G401 (cell line): ENCODE results near the gene NEMF. TPM values are rescaled to one million over a fixed set of nuclear protein-coding genes. Genes with fewer than 3 reads are reported as not detected.
"Not testable (repeated sequence)": the region's sequence is repeated elsewhere in the genome, so short reads cannot be mapped to it uniquely, and the experiment has no call there.

ENCODE experiments used
- DNase-seq: peaks from one replicate; pipeline ENCODE4 v3.0.0-alpha.2; 2015; ENCODE audit warnings: low spot score
- in situ Hi-C: cut with HindIII; loops from 2 replicates; pipeline ENCODE4 v1.10.0; 2016; ENCODE audit warnings: low sequenced_read_pairs, mixed read lengths
- total RNA-seq: library from RNA; depleted of rRNA; stranded (reverse); fragments of >200 nt; shearing (Covaris generic); gene quantifications from 2 replicates; pipeline ENCODE4 v1.2.3, GENCODE V29; 2014

Gene NEMF
- total RNA-seq, 1 experiment from 2014 or later, result 61.2 TPM

DNA sequence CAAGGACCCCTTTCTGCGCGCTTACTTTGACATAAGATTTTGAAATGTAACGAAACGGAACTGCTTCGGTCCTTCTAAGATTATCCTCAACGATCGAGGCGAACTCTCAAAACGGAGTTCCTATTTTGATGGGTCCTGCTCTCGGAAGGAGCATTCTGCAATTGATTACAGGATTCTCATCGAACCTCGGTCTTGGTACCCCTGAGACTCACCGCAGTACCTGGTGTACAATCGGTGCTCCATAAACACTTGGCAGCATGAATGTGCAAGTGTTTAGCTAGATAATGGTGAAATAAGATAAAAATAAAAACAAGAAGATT is 530 bp upstream of the NEMF start:
- no peak for DNase-seq
- in situ Hi-C loops, result loop anchor here (25.0 kb wide), 1 partner anchor 284 kb away; no protein-coding TSS in a partner anchor

DNA sequence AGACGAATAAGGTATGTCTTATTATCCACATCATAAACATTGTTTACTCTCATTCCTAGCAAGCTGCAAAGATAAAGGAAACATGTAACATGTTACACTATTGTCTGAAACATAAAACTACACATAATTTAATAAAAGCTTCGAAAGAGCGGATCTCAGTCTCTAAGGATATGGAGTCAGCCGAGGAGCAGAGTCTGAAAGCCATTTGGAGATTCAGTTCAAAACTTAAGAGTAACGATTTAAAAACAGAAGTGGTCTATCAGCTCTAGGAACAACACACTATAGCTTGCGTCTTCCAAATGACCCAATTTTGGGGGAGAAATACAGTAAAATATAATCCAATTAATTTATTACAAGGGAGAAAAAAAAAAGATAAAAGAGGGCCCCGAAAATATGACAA is 775 bp downstream of the NEMF start:
- in situ Hi-C loops, result loop anchor here (25.0 kb wide), 1 partner anchor 285 kb away; no protein-coding TSS in a partner anchor
- DNase-seq, result peak; percentile 5

DNA sequence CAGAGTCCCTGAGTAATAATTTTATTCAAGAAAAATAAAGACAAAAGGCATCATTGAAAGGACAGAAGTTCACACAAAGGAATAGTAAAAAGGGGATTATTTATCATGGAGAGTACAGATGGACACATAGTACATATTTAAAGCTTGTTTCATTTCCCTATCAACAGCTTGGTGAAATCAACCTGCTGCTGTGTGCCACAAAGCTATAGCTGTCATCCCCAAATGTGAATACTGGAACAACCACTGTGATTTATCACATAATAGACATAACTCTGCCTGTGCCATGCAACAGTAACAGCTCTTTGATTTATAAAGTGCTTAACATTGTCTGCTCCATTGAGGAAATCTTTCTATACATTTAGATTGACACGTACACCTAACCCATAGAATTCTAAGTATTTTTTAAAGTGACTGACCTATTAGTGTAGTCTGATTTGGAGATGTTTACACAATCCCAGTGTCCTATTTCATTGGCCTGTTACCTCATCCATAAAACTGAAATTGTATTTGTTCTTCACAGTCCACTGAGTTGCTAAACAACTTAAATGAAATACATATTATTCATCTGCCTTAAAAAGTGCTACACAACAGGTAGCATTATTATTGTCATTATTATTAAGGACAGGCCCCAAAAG is 3.3 kb downstream of the NEMF start:
- DNase-seq, result no peak
- in situ Hi-C loops, result no loop called here

DNA sequence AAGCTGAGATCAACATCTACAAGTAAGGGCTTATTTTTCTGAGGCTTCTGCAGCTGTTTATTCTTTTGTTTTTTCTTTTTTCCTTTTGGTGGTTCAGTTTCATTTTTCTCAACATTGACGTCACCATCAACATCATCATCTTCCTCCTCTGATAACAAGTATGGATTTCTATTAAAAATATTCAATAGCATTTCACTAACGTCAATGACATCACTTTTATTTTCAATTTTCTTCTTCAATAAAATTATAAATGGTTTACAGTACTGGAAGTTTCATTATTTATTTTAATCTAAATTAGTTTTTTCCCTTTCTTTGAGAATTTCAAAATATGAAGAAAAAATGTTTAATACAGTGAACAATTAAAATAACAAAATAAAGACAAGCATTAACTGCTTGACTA is 23.9 kb downstream of the NEMF start:
- no peak for DNase-seq
- in situ Hi-C loops, result no loop called here

DNA sequence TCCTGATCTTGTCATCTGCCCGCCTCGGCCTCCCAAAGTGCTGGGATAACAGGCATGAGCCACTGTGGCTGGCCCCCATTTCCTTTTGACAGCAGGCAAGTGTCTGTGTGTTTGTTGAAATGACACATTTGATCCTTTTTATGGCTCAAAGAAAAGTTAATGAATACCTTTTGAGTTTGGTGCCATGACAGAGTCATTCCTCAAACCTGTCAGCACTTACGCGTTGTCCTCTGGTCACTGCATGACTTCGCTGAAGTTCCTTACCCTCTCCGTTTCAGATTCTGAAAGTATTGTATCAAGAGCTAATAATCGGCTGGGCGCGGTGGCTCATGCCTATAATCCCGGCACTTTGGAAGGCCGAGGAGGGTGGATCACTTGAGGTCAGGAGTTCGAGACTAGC is 32.4 kb downstream of the NEMF start:
- no peak for DNase-seq
- in situ Hi-C loops, result no loop called here

DNA sequence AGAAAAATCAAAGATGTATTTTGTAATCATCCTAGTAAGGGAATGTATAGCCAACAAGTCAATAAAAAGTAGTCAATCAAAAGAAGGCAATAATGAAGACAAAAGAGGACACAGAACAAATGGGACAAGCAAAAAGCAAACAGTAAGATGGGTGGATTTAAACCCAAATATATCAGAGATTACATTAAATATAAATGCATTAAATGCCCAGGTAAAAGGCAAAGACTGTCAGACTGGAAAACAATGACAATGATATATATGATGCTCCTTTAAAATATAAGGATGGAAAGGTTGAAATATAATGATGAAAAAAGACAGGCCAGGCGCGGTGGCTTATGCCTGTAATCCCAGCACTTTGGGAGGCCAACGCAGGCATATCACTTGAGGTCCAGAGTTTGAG is 35.7 kb downstream of the NEMF start:
- DNase-seq, result no peak
- in situ Hi-C loops, result no loop called here

DNA sequence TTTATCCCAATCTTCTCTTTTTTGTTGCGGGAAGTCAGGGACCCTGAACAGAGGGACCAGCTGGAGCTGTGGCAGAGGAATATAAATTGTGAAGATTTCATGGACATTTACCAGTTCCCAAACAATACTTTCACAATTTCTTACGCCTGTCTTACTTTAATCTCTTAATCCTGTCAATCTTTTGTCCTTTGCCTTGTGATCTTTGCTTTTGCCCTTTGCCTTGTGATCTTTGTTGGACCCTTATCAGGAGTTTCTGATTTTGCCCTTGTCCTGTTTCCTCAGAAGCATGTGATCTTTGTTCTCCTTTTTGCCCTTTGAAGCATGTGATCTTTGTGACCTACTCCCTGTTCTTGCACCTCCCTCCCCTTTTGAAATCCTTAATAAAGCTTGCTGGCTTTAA is 36.5 kb downstream of the NEMF start:
- in situ Hi-C loops, DNase-seq: not testable (repeated sequence)

DNA sequence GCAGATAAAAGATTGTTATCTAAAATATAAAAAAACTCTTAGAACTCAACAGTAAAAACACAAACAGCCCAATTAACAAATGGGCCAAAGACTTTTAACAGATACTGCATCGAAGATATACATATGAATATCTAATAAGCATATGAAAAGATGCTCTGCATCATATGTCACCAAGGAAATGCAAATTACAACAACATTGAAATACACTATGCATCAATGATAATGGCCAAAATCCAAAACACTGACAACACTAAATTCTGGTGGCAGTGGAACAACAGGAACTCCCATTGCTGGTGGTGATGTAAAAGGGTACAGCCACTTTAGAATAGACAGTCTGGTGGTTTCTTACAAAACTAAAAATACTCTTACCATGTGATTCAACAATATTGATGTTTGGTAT is 43.8 kb downstream of the NEMF start:
- in situ Hi-C loops, result no loop called here
- no peak for DNase-seq

DNA sequence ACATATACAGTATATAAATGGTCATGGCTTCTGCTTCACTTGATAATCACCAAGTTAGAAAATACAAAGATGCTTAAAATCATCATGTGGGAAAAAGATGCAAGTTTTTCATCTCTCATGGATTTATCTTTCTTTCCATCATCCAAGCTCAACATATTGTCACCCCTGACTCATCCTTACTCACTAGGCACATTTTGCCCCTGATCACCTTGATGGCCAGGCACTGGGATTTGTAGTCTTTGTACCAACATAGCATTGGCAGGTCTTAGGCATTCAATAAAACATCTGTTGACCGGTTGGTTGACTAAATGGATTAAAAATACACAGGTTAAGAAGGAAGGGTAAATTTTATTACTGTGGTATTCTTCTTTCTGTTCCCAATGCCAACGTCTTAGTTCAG is 56.6 kb downstream of the NEMF start:
- in situ Hi-C loops, result no loop called here
- DNase-seq, result no peak

DNA sequence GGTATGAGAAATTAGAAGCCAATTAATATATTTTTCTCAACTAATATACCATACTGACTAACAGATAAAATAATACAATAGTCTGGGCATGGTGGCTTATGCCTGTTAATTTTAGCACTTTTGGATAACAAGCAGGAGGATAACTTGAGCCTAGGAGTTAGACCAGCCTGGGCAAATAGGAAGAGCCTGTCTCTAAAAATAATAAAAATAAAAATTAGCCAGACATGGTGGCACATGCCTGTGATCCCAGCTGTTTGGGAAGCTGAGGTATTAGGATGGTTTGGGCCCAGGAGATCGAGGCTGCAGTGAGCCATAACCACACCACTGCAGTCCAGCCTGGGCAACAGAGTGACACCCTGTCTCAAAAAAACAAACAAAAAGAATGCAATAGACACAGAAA is 60.0 kb downstream of the NEMF start:
- no peak for DNase-seq
- in situ Hi-C loops, result no loop called here

DNA sequence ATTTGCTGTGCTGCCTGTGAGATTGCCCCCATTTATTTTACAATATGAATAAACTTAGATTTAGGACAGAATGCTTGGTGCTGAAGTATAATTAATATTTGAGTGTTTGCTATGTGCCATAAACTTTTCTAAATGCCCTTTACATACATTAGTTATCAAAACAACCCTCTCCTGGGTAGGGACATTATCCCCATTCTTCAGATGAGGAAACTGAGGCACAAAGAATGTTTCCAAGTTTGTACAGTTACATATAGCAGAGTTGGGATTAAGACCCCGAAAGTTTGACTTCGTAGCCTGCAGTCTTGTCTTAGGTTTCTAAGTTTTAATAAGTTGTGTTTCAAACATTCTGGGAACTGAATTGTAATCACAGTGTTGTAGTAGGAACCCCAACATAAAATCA is 66.3 kb downstream of the NEMF start:
- in situ Hi-C loops, result no loop called here
- DNase-seq, result no peak

DNA sequence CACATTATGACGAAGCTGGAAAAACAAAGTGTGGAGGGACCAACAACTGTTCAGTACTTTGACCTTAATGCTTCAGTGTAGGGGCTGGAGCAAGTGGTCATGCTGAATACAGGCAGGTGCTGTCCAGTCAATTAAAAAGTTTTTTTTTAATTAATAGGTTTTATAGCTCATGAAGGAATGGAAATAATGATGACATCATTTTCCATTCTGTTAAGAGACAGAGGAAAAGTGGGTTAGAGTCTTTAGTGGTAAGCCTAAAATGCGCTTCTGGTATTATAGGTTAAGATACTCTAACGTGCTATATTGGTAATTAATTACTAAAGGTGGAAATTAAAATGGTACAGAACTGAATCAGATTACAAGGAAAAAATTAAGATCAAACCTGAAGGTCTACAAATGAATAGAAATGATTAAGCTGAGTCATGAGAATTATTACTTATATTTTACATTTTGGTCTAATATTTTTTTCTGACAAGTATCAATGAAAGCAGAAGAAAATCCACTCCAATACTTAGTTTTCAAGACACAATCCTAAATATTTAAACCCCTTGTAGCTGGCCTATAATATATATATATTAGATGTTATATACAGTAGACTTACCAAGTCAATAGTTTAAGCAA is 69.1 kb downstream of the NEMF start:
- no peak for DNase-seq
- in situ Hi-C loops, result no loop called here

DNA sequence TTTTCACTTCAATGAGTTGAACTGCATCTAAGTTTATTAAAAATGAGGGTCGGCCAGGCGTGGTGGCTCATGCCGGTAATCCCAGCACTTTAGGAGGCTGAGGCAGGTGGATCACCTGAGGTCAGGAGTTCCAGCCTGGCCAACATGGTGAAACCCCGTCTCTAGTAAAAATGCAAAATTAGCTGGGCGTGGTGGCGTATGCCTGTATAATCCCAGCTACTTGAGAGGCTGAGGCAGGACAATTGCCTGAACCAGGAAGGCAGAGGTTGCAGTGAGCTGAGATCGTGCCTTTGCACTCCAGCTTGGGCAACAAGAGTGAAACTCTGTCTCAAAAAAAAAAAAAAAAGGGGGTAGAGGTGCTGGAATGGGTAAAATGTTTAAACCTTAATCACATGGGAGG is 71.5 kb downstream of the NEMF start:
- DNase-seq, in situ Hi-C loops: not testable (repeated sequence)

DNA sequence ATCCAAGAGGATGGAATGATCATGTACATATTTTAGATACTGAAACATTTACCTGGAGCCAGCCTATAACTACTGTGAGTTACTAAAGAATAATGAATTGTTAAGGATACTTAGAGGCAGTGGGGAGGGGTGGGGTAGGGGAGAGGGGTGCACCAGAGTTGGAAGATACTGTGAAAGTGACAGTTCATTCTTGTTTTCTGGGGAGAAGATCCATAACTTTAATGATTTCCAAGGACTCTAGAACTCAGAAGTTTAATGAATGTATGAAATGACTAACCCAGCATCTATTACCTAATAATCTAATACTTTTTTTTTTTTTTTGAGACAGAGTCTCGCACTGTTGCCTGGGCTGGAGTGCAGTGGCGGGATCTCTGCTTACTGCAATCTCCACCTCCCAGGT is 74.2 kb downstream of the NEMF start:
- in situ Hi-C loops, result no loop called here
- no peak for DNase-seq

DNA sequence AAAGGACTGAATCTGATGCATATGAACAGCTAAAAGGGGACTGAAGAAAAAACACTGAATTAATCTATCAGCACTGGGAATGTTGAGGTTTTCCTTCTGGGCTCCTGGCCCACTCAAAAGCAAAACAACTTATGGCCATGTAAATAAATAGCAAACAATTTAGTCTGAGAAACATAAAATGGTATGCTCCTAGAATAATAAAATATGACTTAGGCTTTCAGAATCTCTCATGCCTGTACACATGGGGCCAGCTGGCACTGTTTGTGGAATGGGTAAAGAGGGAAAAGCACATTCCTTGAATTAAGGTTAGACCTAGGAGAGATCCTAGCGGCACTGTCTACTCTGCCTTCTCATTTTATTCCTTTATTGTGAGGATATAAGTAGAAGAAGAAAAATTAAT is 78.5 kb downstream of the NEMF start:
- DNase-seq, result no peak
- in situ Hi-C loops, result no loop called here

DNA sequence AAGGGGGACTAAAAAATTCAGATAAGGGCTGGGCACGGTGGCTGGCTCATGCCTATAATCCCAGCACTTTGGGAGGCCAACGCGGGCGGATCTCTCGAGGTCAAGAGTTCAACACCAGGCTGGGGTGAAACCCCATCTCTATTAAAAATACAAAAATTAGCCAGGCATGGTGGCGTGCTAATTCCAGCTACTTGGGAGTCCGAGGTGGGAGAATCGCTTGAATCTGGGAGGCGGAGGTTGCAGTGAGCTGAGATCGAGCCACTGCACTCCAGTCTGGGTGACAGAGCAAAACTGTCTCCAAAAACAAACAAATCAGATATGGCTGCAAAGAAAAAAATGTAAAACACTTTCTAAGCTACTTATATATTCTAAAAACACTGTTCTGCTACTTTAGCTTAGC is 80.9 kb downstream of the NEMF start:
- in situ Hi-C loops, DNase-seq: not testable (repeated sequence)

DNA sequence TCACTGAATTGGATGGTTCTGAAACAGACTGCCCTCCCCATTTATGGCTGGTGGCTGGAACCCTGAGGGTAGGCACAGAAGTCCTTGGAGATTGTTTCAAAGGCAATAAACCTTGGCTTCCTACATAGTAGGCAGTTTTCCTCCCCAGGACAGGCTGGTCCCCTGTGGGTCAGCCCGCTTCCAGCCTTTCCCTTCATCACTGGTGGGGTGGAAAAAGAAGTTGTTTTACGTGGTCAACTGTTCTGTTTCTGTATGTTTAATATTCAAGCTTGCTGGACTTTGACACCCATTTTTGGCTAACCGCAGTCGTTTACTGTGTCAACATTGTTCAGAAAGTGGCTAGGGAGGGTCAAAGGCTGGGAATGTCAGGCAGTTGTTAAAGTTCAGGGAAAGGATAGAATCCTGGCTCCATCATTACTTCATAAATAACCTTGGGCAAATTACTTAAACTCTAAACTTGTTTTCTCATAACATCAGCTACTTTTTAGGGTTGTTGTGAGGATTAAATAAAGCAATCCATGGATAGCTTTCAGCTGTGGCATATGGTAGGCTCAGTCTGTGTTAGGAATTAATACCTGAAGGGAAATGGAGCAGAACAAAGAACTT is 82.3 kb downstream of the NEMF start:
- DNase-seq, result no peak
- in situ Hi-C loops, result no loop called here

DNA sequence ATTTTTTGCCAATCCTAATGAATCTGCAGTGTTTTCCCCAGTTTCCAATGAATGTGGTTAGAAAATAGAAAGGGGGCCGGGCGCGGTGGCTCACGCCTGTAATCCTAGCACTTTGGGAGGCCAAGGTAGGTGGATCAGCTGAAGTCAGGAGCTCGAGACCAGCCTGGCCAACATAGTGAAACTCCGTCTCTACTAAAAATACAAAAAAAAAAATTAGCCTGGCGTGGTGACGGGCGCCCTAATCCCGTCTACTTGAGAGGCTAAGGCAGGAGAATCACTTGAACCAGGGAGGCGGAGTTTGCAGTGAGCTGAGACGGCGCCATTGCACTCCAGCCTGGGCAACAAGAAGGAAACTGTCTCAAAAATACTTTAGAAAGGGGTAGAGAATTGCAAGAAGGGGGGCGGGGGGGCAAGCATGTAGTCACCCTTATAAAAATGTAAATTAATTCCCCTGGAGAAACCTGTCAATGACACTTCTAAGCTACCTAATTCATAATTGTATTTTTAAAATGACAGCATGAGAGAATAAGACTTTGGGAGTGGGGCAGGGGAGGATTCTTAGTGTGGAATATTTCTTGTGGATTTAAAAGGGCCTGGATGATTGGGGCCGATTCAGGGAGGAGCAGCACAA is 82.9 kb downstream of the NEMF start:
- in situ Hi-C loops, result no loop called here
- no peak for DNase-seq

DNA sequence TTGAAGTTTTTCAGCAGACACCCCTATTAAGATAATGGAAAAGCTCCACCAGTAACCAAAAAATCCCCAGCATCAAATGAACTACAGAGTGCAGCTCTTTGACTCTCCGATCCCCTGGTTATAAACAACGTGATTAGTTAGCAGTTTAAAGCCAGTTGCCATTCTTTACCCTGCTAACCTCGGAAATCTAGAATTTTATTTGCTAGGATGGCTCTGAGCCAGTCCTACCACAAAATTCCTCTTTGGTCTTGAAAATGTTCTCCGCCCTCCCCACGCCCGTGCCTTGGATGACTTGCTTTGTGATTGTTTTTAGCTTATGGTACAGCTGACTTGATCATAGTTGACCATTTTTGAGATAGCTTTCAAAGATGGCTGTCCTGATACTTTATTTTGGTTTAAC is 83.4 kb downstream of the NEMF start:
- in situ Hi-C loops, result no loop called here
- no peak for DNase-seq

DNA sequence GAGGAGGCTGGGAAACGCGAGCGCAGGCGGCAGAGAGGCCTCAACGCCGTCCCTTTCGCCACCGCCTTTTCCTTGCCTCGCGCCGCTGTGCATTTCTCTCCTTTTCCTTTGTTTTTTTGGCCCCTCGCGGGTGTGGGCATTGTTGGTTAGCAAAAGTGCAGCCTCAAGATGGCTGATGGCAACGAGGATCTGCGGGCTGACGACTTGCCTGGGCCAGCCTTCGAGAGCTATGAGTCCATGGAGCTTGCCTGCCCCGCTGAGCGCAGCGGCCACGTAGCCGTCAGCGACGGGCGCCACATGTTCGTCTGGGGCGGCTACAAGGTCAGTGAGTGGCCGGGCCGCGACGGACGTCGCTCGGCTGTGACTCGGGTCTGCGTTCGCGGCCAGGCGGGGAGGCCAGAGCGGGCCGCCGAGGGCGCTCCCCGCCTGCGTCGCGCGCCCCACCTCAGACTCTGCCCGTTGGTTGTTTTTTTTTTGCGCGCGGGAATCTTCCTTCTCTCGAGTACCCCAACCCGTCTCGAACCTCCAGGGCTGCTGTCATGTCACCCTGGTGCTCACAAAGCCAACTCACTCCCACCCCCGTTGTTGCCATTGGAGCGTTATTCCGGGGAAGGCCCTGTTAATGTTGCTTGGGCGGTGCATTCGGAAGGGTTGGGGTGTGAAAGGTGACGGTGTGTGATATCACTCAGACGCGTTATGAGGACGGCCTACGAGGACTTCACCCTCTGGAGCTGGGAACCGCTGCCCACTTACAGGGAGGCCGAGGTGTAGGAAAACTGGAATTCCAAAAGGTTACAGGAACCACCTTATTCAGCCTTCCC is 84.1 kb downstream of the NEMF start:
- in situ Hi-C loops, result no loop called here
- DNase-seq, result peak; percentile 70
